NCI-H2029 (cell line): ENCODE measurements around the gene PTPRK.

Experiments
- DNase-seq: peaks from one replicate; lab custom pipeline; 2025; lab: John Stamatoyannopoulos, UW

PTPRK gene

GRCh38 chr6:128071212-128071611, 449.2 kb downstream of the PTPRK start:
- no peak for DNase-seq

DNA sequence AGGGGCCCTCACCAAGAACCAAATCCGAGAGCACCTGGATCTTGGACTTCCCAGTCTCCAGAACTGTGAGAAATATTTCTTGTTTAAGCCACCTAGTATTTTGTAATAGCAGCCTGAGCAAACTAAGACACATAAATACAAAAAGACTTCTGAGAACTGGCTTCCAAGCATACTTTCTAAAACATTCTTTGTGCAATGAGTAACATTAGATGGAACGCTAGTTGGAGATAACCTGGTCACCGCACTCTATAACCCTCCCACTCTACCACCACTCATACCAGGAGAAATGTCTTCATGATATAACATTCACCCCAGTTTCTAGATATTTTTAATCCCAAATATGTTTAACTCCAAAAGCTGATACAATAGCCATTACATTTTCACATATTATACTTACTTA, 450.0 kb downstream of the PTPRK start:
- no peak for DNase-seq

GRCh38 chr6:128069188-128069587, 451.2 kb downstream of the PTPRK start:
- no peak for DNase-seq

DNA sequence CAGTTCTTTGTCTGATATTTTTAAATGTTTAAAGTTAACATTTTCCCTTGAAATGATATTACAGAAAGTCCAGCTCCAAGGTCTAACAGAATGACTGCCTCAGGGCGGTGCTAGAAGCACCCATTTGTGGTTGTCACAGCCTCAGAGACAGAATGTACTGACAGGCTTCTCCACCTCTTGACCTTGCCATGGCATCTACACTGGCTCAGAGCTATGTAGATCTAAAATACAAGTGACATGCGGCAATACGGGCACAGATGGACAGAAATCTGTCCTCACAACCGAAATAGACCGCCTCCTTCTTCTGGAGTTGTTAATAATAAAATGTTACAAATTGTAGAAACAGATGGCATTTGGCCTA, 452.3 kb downstream of the PTPRK start:
- DNase-seq = no peak

DNA sequence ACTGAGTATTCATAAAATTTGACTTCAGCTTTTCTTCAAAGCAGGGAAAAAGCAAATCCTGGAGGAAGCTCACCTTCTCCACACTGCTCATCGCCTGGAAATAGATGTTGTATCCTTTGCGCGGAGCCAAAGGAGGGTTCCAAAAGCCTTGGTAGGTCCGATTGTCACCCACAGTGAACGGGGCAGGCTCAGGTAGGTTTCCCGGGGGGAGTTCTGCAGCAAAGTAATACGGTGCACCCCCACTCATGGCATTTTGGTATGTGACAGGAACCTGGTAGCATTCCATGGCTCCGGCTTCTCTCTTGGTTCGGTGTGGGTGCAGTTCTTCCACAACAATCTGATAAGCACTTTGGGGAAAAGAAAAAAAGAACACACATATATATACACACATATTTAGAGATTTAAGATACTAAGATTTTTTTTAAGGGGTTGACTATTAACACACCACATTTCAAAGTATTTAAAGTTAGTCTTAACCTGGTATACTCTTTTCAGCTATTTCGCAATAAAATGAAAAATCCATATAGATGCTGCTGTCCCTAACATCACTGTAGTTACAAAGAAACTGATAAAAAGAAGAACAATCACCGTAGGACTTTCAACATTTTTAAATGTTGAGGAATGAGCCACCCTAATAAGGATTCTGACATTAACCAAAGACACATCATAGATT, 452.8 kb downstream of the PTPRK start:
- no peak for DNase-seq

DNA sequence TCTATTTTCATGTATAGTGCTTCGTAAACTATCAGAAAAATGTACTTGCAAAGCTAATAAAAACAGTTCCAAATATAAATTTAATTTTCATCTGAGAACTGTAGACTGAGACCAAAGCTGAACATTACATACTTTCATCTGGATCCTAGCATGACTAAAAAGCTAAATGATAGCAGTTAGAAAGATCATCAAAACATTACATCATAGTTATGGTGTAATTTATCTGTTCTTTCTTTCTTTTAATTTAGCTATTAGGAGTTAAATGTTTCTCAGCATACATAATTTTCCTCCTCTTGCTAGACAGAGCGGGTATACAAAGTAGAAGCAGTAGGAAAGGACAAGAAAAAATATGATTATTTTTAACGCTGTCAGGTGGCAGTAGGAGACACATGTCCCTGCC, 455.3 kb downstream of the PTPRK start:
- no peak for DNase-seq

GRCh38 chr6:128064540-128064895, 455.9 kb downstream of the PTPRK start:
- no peak for DNase-seq

- no peak for DNase-seq
Measured at GRCh38 chr6:128063850-128064539, 456.4 kb downstream of the PTPRK start.

DNA sequence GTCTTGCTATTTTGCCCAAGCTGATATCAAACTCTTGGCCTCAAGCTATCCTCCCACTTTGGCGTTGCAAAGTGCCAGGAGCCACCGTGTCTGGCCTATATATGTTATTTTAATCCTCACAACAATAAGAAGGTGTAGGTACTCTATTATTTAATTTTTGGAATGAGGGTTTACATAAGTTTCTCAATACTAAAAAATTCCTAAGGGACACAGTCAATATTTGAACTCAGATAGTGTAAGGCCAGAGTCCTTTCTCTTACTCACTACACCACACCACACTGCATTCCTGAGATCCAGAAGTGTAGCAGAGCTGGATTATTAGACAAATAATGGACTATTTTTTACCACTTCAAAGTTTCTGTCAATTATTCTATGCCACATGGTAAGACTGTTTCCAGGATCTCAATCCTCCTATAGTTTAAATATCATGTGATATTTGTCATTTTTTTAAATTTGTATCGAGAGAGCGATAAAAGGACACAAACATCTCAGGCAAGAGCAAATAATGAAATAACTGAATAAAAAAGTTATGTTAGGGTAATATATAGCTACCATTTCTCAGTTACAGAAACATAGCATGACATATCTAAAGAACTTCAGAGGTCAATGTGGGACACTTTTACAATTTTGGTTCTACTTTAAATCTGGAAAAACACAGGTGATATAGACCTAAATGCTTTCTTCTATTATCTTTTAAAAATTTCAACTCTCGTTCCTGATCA, 457.4 kb downstream of the PTPRK start:
- no peak for DNase-seq

- no peak for DNase-seq
Measured at GRCh38 chr6:128057946-128058345, 462.5 kb downstream of the PTPRK start.

DNA sequence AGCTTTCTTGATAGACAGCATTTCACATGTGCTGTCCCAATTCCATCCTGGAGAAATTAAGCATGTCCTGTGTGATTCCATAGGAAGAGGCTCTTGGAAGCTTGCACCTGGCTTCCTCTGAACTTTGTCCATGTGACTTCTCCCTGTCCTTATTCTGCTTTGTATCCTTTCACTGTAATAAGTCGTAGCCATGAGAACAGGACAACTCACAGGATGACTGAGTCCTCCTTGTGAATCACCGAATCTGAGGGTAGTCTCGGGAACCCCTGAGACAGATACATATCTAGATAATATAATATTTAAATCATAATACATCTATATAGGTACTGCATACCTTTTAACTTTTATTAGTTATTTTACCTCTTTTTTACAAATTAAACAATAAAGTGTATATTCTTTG, 462.9 kb downstream of the PTPRK start:
- DNase-seq = no peak

DNA sequence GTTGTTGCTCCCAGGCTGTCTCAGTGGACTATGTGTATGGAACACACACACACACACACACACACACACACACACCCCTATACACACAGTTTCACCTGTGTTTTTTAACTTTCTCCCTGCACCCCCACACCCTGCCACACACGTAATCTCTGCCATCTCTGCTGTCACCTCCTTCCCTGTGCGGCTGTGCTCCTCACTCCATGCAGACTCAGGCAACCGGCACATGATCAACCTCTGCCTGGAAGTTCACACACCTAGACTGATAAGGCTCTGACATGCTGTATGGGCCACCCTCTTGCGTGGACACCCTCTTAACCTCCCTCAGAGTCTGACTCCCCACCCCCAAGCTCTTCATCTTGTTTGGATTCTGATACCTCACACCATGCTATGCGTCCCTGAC, 467.3 kb downstream of the PTPRK start:
- DNase-seq = no peak

- DNase-seq = no peak
Measured at GRCh38 chr6:128047989-128048388, 472.4 kb downstream of the PTPRK start.

DNA sequence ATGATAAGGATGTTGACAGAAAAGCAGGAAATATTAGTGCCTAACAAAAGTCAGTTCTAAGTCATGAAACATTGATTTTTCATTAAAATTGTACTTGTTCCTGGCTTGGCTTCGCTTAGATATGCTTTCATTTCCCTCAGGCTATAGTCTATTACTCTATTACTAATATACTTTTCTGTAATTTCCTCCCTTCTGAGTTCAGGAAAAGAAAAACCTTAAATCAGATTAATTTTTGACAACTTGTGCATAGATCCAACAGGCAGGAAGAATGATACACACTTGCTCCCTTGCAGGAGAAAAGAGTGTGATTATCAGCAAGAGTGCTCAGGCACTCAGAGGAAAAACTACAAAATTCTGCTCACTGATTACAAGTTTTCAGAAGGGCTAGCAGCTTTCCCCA, 474.4 kb downstream of the PTPRK start:
- DNase-seq = no peak

DNA sequence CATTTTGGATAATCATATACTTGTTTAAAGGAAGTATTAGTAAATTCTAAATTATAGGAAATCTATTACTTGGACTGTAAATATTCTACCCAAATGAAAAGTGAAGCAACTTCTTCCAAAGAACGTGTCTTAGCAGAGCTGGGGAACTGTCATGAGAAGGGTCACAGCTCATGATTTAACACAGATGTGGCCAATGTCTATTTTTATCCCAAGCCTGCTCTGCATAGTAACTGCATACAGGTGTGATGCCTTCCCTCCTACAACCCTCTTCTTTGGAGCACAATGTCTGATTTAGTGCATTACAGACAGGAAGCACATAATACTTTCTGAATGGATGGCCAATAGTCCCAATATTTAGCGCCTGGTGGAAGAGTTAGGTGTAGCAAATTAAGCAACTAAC, 480.9 kb downstream of the PTPRK start:
- no peak for DNase-seq

DNA sequence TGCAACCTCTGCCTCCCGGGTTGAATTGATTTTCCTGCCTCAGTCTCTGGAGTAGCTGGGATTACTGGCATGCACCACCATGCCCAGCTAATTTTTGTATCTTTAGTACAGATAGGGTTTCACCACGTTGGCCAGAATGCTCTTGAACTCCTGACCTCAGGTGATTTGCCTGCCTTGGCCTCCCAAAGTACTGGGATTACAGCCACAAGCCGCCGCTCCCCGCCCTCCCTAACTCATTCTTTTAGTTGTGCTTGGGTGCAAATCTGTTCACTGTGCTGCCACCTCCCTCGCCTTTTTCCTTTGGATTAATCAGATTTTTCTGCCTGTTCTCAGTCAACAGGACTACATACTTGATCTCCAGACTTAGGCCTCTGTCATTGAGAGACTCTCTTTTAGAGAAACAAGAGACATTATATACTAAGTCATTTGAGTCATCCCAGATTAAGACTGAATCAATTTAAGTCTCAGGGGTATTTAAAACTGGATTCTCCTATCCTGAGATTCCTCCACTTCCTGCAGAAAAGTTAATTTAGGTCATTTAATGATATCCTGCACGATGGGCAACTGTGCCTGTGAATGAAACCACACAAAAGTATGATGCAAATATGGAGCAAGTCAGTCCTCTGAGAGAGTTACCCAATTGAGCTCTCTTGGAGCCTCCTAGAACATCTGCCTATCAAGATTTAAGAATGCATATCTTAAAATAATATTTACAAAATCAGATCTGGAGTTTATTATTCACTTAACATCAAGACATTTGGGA, 483.4 kb downstream of the PTPRK start:
- DNase-seq = no peak

- no peak for DNase-seq
Measured at GRCh38 chr6:128033156-128033555, 487.2 kb downstream of the PTPRK start.

GRCh38 chr6:128032042-128032441, 488.4 kb downstream of the PTPRK start:
- no peak for DNase-seq

- DNase-seq = no peak
Measured at GRCh38 chr6:128029826-128030225, 490.6 kb downstream of the PTPRK start.

DNA sequence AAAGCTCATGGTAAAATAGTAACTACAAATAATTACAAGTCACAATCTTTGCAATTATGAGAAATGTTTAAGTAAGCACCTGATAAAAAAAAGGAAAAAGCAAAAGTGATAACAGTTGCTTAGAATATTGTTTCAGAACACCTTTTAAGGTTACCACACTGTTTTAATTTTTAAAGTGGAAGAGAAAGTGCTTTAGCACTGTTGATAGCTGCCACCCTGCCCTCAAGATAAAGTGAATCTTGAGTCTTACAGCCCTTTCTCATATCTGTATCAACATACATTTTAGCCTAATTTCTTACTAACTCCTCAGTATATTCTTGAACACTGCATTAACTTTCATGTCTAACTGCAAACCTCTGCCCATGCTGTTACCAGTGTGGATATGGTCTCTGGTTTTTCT, 492.2 kb downstream of the PTPRK start:
- DNase-seq = no peak

DNA sequence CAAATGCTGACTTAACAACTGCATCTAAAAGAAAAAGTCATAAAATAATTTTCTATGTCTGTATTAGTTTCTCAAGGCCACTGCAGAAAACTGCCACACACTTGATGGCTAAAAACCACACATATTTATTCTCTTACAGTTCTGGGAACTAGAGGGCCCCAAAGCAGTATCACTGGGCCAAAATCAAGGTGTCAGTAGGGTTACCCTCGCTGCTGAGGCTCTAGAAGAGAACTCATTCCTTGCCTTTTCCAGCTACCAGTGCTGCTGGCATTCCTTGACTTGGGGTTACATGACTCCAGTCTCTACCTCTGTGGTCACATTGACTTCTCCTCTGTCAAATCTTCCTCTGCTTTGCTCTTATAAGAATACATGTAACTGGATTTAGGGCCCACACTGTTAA, 494.9 kb downstream of the PTPRK start:
- no peak for DNase-seq

DNA sequence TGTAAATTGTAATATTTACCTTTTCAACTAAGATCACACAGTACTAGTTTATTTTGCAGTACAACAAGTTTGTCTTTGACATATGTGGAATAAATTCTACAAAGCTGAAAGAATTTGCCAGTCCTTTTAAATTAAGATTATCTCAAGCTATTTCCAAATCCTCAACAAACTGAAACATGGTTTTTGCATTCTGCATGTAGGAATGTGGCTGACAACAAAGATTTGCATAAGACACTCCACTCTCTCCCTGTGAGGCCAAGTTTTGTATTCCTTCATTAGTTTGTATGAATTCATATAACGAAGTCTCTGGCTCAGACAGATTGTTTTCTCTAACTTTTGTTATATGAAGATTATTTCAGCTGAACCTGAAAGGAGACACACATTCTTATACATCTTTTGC, 495.4 kb downstream of the PTPRK start:
- no peak for DNase-seq

DNA sequence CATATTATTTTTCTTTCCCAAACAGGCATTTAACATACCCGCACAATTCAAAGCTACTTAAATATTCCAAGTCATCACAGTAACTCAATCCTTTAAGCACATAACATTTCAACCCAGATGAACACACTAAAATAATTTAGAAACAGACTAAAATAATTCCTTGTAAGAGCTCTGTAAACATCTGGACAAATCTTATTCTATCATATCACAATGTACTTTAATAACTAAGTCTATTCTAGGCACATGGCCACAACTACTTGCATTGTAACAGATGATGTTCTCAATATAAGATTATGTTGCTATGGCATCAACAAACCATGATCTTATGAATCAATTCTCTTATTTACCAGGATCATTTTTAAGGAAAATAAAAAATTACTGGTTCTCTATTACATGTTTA, 496.4 kb downstream of the PTPRK start:
- no peak for DNase-seq
